ENCODE results near the gene TP53I11.
A peak's percentile ranks its signal among the peaks of the same experiment; 100 is the strongest.

Gene TP53I11, protein sequence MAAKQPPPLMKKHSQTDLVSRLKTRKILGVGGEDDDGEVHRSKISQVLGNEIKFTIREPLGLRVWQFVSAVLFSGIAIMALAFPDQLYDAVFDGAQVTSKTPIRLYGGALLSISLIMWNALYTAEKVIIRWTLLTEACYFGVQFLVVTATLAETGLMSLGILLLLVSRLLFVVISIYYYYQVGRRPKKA

DNA sequence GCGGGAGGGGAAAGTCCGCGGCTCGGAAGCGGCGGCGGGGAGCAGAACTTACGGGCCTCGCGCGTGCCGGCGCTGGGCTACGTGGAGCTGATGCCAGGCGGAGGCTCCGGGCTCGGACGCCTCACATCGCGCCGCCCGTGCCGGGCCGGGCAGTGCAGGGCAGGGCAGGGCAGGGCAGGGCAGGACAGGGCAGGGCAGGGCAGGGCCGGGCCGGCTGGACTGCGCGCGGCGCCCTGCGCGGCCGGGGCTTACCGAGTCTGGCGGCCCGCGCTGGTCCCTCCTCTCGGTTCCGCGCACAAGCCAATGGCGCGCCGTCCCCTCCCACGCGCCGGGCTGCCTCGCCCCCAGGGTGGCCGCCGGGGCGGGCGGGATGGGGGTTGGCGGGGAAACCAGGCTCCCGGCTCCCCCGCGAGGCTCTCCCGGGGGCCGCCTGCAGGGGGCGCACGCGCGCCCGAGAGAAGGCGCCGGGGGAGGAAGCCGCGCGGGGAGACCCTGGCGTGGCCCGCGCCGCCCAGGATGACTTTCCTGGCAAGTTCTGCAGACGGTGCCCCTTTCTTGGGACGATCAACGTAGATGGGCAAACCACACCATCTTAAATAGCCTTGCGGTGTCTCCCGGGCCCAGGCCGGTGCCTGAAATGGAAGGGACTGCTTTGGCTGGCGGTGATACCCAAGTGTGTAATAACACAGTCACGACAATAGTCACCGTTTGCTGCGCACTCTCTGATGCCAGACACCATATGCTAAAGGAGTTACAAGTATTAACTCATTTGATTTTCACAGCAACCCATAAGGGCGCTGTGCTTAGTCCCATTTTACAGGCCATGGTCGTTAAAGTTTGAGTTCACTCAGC is at the start of gene TP53I11:
Gene TP53I11, minus strand, starts transcription at position 259 of the 852 bp plus-strand sequence. CDS start 12,548 bp downstream, outside the sequence.
- DNase-seq: peak; percentile 88

DNA sequence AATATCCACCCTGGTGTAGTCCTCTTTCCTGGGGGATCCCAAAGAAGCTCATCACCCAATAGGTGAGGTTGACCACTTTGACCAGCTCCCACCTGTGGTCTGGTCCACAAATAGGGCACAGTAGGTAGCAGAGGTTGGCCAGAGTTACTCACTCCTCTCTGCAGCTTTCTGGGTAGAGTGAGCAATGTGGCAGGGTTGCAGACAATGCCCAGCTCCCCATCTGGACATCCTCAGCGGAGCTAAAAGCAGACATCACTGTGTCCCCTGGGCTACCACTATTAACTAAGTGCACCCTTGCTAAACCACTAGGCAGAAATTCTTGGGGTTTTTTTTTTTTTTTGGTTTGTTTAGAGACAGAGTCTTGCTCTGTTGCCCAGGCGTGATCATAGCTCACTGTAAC is 48.4 kb upstream of the TP53I11 start:
- DNase-seq: no peak

DNA sequence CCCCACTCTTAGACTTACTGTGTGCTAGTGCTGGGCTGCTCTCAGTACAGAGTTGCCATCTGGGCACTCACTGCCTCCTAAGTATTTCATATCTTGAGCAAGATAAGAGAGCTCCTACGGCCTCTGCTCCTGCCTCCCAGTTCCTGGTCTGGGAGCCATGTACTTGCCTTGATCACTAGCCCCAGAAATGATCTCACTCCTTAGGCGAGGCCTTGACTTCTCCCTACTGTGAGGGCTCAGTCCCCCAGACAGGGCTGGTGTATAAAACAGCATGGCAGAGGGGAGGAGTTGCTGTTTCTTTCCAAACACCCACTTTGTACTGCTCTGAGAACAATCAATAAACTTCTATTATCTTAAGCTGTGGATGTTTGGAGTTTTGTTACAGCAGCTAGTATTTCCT is 47.4 kb upstream of the TP53I11 start:
- DNase-seq: no peak

DNA sequence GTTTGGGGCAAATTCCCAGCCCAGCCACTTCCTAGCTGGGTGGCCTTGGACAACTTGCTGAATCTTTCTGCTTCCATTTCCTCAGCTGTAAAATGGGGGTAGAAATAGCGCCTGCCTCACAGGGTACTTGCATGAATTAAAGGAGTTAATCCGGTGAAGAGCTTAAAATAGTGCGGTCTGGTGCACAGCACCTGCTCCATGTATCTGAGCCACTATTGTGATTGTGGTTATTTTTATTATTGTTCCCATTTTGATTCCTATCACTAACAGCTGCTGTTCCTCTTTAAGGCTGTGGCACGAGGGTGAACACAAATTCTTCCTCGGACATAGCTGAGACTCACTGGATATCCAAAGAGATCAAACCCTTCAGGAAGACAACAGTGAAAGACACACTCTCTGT is 46.9 kb upstream of the TP53I11 start:
- no peak for DNase-seq

DNA sequence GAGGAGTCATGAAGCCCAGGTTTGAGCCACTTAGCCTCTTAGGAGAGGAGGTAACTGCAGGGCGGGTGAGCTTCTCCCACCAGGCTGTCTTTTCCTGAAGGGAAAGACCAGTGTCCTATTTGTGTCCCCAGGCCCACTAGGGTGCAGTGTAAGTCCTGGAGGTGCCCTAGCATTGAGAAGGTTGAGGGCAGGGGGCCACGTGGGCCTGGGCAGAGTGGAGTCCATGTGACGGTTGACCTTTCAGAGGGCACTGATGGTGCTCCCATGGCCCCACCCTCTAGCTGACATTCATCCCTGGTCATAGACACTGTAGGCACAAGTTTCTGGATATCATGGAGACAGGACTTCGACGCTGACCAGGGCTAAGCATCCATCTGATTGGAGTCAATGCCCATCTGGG is 44.1 kb upstream of the TP53I11 start:
- DNase-seq: no peak

DNA sequence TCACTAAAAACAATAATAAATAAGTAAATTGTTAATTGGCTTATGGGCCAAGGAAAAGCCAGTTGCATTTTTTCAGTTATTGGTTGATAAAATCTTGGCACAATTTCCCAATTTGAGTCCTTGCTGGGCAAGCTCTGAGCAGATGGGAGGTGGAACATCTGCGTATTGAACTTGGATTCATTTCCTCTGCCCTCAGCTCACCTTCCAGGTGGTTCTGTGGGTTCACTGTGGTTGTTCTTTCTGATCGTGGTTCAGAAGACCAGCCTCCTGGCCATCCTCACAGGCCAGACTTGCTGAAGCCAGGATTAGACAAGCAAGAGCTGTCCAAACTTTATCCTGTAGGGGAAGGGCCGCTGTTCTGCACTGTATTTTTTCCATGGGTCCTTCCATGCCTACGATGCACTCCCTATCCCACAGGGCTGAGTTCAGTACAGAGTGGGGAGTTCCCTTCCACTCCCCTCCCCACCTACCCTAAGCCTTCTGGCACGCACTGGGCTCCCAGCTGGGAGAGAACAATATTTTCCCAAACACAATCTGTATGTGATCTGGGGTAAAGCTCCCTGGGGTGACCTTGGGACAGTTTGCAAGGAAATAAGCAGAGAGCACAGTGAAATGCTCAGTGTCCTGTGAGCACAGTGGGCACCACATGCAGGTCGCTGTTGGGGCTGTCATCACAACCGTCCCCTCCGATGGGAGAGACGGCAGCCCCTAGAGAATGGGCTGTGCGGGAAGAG is 43.5 kb upstream of the TP53I11 start:
- no peak for DNase-seq

DNA sequence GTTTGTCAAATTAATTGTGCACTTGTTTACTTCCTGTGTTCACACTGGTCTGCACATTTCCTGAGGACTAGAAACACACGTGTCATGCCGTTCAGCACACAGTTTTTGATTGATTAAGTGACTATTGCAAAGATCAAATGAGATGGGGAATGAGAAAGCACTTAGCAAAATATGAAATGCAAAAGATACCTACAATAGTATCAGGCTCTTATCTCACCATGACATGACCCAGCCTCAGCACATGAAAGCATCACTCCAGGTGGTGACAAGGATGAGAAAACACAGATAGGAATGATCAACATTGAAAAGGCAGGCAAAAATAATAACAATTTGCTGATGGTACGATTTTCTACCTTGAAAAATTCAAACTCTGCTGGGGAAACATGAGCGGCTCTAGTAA is 42.1 kb upstream of the TP53I11 start:
- DNase-seq: no peak

DNA sequence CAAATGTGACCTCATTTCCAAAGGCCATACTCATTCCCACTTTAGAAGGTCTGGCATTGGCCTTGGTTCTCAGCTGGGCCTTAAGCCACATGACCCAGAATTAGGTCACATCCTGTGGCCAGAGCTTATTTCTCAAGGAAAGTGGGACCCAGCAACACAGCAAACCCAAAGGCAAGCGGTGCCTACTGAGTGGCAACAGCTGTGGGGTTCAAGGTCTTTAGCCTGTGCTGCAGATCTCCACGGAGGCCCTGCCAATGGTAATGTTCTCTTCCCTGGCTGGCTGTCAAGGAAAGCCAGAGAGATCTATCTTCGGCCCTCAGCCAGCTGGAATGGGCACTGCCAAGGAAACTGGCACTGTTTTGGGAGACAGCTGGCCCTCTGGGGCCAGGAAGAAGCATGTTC is 41.5 kb upstream of the TP53I11 start:
- no peak for DNase-seq

DNA sequence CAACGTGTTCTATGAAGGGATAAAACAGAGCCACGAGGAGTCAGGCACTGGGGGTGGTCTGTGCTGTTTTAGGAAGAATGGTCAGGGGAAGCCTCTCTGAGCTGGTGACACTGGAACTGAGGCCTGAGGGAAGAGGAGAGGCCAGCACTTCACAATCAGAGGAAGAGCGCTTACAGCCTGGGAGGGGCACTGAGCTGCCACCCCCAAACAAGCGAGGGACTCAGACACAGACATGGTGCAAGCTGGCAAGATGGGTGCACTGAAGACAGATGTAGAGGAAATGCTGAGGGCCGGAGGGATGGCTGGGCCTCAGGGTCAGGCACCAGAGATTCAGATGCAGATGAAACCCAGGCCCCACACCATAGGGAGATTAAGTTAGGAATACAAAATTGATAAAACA is 40.0 kb upstream of the TP53I11 start:
- DNase-seq: no peak

DNA sequence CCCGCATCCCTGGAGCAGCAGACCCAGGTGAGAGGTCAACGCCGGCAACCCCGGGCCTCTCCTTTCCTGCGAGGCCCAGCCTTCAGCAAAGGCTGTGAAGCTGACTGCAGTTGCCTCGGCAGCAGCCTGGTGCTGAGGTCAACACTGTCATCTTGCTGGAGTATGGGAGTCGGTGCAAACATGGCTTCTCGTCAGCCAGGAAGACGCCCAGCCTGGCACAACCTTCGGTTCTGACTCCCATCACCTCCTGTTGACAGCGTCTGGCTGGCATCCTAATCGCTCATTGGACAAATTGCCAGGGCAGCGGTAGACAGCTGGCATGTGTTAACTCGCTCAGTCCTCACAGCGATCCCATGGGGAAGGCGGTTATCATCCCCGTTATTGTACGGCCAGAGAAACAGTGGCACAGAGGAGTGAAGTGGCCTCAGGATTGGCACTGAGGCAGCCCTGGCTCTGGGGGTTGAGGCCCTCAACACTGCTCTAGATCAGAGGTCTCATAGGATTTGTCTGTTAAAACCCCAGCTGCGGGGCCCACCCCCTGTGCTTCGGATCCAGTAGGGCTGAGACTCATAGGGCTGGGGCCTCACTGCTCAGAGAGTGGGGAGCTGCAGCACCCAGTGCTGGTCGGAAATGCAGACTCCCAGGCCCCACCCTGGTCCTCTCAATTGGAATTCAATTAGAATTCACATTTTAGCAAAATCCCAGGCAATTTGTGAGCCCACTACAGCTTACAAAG is 39.3 kb upstream of the TP53I11 start:
- no peak for DNase-seq

DNA sequence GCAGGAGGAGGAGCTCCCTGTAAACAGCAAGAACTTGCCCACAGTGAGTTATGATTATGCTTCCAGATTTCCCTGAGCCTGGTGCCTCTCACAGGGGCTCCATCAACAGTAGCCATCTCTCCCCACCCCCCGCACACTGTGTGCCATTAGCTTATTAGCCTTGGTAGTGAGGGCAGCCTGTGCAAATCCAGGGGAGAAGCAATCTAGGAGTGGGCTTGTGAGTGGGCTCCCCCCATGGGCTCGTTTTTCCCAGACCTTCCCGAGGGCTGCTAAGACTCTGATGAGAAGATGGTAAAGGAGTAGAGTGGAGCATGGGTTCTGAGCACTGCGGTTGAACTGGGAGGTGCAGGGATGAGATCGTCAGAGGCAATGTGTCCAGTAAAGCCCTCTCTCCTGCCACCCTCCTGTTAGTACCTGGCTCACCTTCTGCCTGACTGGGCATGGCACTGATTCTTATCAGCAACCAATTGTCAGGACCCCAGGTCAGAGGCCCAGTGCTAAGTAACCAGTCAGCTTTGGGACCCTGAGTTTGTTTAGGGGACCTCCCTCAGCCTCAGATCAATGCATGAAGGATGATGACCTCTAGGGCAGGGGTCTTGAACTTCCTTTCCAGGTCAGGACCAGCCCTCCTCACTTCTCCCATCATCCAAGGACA is 38.4 kb upstream of the TP53I11 start:
- no peak for DNase-seq

DNA sequence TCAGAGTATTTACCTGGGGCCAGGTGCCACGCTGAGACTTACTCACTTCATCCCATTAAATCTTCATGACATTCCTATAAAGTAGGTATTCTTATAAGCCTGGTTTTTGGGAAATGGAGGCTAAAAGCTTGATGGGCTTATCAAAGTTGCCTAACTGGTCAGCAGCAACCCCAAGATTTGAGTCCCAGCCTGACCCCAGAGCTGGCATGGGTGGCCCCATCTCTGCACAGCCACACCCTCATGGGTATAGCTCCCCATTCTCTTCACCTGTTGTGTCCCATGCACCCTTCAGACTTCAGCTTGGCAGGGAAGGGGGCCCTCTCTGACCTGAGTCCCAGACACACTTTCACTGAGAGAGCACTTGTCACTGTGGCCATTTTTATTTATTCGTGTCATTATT is 37.4 kb upstream of the TP53I11 start:
- no peak for DNase-seq

DNA sequence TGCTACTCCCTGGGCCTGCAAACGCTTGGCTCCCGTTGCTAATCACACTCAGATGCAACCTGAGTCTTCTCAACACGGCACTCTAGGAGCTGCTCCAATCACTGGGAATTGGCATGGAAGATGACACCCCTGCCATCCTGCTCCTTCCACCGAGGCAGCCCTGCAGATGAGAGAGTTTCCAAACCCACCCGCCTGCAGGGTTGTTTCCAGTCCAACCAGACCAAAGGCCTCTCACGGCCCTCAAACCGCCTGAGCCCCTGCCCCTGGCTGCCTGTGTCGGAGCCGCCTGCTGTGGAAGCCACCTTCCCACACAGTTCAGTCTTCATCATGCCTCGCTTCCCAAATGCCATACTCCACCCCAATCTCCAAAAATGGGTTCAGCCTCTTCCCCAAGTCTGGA is 36.8 kb upstream of the TP53I11 start:
- DNase-seq: no peak

DNA sequence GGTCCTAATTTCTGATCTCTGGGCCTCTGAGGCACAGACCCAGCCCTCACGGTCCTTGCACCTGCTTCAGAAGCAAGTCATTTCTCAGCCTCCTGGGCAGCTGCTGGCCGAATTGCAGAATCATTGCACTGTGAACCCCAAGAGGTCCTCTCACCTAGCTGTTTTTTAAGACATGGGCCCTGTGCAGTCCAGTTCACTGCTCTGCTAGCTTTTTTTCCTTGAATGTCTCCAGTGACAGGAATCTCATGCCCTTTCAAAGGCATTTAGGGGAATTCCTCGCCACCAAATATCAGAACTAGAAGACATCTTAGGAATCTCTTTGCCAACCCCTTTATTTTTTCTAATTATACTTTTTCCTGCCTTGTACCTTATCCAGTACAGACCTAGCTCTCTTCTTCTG is 35.6 kb upstream of the TP53I11 start:
- DNase-seq: no peak

DNA sequence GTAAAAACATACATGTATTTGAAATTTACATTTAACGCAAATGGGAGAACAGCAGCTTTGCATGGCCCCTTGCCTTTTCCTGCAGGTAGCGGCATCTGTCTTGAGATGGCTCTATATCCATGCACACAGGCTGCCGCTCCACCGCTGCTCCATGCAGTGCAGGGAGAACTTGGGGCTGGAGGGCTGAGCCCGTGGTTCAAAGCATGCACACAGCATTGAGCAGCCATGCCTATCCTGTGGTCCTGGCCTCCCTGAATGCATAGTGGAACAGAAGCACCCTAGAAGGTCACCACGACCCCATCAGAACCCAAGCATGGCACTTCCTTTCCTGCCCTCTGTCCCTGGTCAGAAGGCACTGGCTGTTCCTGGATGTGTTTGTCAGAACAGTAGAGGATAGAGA is 35.0 kb upstream of the TP53I11 start:
- DNase-seq: no peak

DNA sequence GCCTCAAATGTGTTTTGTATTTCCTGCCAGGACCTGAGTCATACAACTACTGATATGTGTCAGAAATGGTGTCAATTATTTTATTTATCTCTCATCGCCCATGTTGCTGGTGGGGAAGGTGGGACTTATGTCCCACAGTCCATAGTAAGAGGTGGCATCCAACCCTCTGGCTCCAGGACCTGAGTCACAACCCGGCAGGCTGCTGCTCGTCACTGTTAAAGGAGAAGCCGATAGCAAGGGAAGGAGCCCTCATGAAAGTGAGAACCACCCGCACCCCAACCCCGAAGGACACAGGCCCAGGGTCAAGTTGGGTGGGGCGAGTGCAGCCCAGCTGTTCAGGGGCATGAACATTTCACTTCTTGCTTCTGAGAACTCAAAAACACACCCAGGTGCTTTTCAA is 33.1 kb upstream of the TP53I11 start:
- no peak for DNase-seq

DNA sequence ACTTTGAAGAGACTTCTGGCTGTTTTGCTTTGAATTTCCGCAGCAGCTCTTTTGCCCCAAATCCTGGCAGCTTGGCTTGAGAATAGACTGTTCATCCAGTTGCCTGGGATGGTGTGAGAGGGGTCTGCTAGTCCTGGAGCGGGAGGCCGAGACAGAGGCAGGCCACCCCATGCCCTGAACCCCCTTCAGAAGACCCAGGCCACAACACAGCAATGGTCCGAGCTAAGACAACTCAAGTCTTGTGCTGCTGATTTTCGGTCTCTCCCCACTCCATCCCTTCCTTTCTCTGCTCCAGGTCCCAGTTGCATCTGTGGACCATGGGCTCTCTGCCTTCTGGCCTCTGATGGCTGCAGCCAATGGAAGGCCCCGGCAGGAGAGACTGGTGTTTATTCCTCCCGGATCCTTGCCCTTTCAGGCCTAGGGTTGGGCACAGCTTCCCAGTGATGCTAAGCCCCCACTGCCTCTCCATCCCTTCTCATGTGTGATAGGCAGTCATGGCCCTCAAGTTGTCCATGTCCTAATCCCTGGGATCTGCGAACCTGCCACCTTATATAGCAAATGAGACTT is 31.9 kb upstream of the TP53I11 start:
- no peak for DNase-seq

DNA sequence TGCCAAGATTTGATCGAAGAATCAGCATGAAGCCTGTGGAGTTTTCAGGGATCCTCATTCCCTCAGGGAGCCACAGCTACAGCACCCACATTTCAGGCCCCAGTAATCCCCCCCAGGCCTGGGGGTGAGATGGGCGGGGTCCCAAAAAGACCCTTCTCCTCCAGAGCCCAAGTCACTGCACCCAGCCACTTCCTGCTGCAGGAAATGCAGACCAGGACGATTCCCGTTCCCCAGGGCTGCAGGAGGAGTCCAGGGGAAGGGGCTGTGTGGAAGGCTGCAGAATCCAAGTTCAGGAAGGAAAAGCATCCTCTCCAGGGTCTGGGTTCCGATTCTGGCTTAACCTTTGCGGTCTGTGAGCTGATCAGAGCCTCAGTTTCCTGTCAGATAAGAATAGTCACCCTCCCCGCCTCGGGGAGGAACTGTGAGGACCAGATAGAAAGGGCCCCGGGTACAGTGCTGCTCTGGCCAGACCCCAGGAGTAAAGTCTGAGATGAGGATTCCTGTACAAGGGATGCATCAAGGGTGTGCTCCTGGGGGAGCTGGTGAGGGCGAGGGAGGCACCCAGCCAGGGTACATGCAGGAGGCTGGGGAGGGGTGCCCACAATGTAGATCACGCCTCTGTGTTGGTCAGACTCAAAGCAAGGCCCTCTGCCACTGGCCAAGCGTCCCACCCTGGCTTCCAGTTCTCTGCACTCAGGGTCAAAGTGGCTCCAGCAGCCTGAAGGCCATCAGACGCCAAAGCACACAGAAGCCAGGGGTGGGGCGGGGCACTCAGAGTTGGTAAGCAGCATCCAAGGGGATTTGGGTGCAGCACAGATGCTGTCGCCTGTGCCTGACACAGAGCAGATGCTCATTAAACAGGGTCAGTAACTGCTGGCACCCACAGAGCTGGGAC is 30.1 kb upstream of the TP53I11 start:
- DNase-seq: peak; percentile 32

DNA sequence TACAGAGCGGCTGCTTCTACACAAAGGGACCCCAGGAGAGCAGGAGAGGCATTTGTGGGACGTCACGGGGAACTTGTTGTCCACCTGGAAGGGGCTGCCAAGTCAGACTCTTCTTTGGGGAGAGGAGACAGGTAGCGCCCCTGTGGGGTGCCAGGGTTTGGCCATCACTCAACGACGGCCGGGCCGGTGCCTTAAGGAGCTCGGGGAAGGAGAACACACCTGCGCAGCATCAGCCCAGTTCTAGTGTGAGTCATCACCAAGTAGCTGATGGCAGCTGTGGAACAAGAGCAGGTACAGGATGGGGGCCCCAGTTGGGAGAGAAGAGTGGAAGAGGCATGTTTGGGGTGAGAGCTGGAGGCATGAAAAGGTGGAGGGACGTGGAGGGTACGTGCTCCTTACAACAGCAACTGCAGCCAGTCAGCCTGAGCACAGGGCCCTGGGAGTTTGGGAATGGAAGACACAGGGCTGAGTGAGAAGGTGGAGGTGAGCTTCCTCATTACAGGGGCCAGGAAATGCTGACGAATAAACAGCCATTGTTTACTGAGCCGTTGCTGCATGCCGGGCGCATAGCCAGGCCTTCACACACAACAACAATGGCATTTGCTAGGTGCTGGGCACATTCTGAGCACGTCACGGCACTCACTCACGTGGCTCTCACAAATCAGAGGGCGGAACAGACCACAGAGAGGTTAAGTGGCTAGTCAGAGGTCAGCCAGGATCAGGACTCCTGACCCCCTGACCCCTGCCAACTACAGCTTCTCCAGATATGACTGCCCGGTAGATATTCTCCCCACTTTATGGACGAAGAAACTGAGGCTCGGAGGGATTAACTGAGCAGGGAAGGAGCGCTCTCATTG is 29.1 kb upstream of the TP53I11 start:
- DNase-seq: peak; percentile 97

DNA sequence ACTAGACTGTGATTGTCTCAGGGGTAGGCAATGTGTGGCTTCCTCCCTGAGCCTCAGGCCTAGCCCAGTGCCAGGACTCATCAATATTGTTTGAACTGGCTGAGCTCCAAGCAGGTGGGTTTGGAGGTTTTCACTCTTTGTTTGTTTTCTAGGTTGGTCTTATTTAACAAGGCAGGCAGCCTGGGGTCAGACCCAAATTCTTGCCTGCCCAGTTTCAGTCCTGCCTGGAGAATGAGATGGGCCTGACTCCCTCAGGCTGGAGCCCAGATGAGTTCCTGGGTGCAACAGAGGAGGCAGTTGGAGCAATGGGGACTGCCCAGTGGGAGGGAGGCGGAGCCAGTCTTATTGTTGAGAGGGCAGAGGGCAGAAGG is 28.3 kb upstream of the TP53I11 start:
- peak; percentile 96 for DNase-seq

All from DMS53 (cell line).